AG04450 (cell line): Measurements from ENCODE around the gene SLC36A4. TPM values are rescaled to one million over a fixed set of nuclear protein-coding genes. Genes with fewer than 3 reads are reported as not detected.

ENCODE experiments used
- CTCF ChIA-PET: fragments of 300-600, 350-600 bp; formaldehyde crosslinking; extraction: SDS; loops from one replicate; lab custom pipeline; 2022; ENCODE audit warnings: antibody characterized with exemption, inconsistent platforms; lab: Charles Lee
- POLR2A ChIA-PET: fragments of 350-600 bp; formaldehyde crosslinking; extraction: SDS; loops from one replicate; lab custom pipeline; 2021; ENCODE audit warnings: antibody characterized with exemption, inconsistent platforms; lab: Yijun Ruan, JAX
- DNase-seq: peaks from one replicate; pipeline ENCODE4 v3.0.0-alpha.2; 2011; ENCODE audit warnings: low read depth, low spot score
- H3K27ac ChIP-seq: one replicate; pipeline ENCODE4 v1.5.1; 2012; ENCODE audit warnings: low read depth, low read length, control low read depth
- H3K27me3 ChIP-seq: one replicate; pipeline ENCODE4 v1.6.0; 2012; ENCODE audit warnings: low read length; ENCODE audit not compliant: control insufficient read depth, insufficient read depth
- H3K4me3 ChIP-seq: 2 replicates; pipeline ENCODE4 v1.5.1; 2011; ENCODE audit warnings: mild to moderate bottlenecking, low read depth, low read length, control low read depth
- H3K9me3 ChIP-seq: 2 replicates; pipeline ENCODE4 v1.5.1; 2012; ENCODE audit warnings: low read length; ENCODE audit not compliant: control insufficient read depth, insufficient read depth
- polyA plus RNA-seq: library from polyadenylated mRNA; depleted of rRNA; stranded (reverse); fragments of >200 nt; gene quantifications from 2 replicates; pipeline ENCODE4 v1.2.3, GENCODE V29; 2011; rRNA removed
- small RNA-seq: library from RNA; depleted of rRNA; stranded (forward); fragments of <200 nt; gene quantifications from one replicate; pipeline ENCODE3, GENCODE V24; 2012; ENCODE audit warnings: low read depth; ENCODE audit not compliant: insufficient read length
- TF ChIP-seq, protein P1 (sequence below): IDR thresholded peaks from 2 replicates; pipeline ENCODE4 v1.5.1; 2011; ENCODE audit warnings: low read depth, low read length, control low read depth, inconsistent platforms

SLC36A4 gene
- polyA plus RNA-seq, 1 experiment = 17.7 TPM

DNA sequence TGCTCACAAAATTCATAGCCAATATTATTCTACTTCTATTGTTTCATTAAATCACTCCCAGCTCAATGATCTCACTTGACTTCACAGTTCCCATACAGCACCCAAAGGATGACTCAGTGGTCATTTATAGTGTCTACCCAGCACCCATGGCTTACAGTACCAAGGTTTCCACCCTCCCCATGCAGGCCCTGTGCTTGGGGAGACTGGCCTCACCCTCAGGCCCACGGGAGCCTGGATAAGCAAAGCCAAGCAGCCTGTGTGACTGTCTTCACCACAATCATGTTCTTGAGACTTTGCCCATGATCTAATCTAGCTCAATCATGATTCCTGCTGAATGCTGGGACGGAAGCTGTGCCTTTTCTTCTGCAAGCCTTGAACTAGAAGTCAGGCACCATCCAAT, 97.6 kb downstream of the SLC36A4 start:
- no peaks in the 10 kb centered on the region for H3K27me3 ChIP-seq
- peak overlapping the region; percentile 25 for H3K27ac ChIP-seq
- TF ChIP-seq, protein P1, sequence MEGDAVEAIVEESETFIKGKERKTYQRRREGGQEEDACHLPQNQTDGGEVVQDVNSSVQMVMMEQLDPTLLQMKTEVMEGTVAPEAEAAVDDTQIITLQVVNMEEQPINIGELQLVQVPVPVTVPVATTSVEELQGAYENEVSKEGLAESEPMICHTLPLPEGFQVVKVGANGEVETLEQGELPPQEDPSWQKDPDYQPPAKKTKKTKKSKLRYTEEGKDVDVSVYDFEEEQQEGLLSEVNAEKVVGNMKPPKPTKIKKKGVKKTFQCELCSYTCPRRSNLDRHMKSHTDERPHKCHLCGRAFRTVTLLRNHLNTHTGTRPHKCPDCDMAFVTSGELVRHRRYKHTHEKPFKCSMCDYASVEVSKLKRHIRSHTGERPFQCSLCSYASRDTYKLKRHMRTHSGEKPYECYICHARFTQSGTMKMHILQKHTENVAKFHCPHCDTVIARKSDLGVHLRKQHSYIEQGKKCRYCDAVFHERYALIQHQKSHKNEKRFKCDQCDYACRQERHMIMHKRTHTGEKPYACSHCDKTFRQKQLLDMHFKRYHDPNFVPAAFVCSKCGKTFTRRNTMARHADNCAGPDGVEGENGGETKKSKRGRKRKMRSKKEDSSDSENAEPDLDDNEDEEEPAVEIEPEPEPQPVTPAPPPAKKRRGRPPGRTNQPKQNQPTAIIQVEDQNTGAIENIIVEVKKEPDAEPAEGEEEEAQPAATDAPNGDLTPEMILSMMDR = no peak
- POLR2A ChIA-PET = no interaction called here
- no peak overlapping the region for H3K4me3 ChIP-seq
- H3K9me3 ChIP-seq = no peaks in the 10 kb centered on the region
- no peak for DNase-seq
- CTCF ChIA-PET = interaction anchor here (0.7 to 2.9 kb wide), 4 partner anchors 11 to 158 kb away, joined by 3 to 17 read pairs (median 6); no protein-coding TSS in a partner anchor

DNA sequence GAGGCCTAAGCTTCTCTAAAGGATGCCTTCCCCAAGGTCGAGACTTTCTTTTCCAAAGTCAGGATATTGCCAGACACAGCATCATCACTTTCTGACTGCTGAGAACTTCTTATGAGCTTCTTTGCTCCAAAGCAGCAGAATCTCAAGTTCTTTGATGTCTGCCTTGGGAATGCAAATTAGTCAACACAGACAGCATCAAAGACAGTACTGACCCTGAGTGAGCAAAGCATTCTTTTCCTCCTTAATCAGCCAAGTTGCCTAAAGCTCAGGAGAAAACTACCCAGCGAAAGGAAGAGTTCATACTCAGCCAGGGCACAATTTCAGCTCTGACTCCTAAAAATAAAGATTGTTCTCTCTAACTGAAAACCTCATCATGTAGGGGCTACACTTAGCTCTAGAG, 98.0 kb downstream of the SLC36A4 start:
- H3K4me3 ChIP-seq = no peak overlapping the region
- ChIA-PET CTCF (interaction anchor here (0.7 to 2.9 kb wide), 4 partner anchors 11 to 157 kb away, joined by 3 to 17 read pairs (median 6); no protein-coding TSS in a partner anchor), POLR2A (no interaction called here)
- TF ChIP-seq, protein P1 = no peak
- DNase-seq = peak; percentile 26
- no peak overlapping the region for H3K27ac ChIP-seq
- H3K27me3 ChIP-seq = no peaks in the 10 kb centered on the region
- no peaks in the 10 kb centered on the region for H3K9me3 ChIP-seq

Small RNAs within 50 kb of the gene (small RNA-seq; reads per million reads assigned to genes)
- gene AP003072.1 = not detected

Other genes with a start within 250 kb of the SLC36A4 start
- 0.07 TPM in 1 of 2 replicates, not detected in the other for gene MTNR1B, start 228.3 kb downstream of the SLC36A4 start, polyA plus RNA-seq
- gene DEUP1, start 132.8 kb upstream of the SLC36A4 start, polyA plus RNA-seq = not detected in 2 replicates